Fibroblast of gingiva (primary cell): ENCODE measurements around the gene HIC2.
"Not testable (repeated sequence)": the region's sequence is repeated elsewhere in the genome, so short reads cannot be mapped to it uniquely, and the experiment has no call there.

Source experiments
- DNase-seq: peaks from one replicate; pipeline ENCODE4 v3.0.0-alpha.2; 2011; ENCODE audit warnings: low read depth

The HIC2 gene, protein sequence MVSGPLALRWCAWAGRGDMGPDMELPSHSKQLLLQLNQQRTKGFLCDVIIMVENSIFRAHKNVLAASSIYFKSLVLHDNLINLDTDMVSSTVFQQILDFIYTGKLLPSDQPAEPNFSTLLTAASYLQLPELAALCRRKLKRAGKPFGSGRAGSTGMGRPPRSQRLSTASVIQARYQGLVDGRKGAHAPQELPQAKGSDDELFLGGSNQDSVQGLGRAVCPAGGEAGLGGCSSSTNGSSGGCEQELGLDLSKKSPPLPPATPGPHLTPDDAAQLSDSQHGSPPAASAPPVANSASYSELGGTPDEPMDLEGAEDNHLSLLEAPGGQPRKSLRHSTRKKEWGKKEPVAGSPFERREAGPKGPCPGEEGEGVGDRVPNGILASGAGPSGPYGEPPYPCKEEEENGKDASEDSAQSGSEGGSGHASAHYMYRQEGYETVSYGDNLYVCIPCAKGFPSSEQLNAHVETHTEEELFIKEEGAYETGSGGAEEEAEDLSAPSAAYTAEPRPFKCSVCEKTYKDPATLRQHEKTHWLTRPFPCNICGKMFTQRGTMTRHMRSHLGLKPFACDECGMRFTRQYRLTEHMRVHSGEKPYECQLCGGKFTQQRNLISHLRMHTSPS

DNA sequence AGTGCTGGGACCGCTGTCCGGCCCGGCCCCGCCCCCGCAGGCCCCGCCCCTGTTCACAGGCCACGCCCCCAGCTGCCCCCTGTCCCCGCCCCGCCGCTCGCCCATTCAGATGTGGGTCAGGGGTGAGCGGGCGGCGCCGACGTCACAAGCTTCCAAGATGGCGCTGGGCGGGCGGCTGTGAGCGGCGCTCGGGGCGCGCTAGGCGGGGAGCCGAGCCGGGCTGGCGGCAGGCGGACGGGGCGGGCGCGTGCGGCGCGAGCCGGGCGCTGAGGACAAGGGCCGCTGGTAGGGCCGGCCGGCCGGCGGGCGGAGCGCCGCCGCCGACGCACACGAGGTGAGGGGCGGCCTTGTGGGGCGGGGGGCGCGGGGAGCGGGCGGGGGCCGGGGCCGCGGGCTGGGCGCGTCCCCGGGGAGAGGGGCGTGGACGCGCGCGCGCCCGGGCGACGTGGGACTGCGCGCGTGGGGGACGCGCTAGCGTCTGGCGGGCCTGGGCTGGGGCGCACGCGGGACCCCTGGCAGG, at the start of gene HIC2:
Gene HIC2 (plus strand): TSS at position 145 of the 520 bp plus-strand sequence. CDS start 25,461 bp downstream, outside the sequence.
- DNase-seq = not testable (repeated sequence)

DNA sequence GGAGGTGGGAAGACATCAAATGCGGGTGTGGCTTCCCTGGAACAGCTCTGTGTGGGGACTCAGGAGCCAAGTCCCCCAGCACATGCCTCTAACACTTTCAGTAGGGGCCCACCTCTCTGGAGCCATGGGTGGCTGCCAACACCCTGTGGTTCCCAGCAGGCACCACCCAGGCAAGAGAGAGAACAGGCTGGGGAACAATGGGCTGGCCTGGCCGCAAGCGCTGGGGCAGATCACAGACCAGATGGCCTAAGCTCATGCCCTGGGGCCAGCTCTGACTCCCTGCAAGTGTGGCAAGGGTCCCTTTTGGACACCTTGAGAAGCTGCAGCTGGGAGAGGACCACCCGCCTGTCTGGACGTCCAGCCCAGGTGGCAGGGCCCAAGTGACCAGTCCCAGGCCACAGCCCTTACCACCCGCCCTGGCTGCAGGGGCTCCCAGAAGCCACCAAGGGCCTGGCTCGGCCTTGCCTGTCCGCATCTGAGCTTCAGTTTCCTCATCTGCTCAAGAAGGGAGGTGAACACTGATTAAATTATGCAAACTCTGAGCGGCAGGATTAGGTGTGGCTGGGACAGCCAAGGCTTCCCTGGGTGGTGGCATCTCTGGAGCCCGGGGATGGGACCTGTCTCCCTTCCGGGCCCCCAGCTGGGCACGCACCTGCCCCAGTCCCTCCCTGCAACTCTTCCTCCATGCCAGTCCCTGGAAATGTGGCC, 48.4 kb upstream of the HIC2 start:
- DNase-seq = not testable (repeated sequence)

DNA sequence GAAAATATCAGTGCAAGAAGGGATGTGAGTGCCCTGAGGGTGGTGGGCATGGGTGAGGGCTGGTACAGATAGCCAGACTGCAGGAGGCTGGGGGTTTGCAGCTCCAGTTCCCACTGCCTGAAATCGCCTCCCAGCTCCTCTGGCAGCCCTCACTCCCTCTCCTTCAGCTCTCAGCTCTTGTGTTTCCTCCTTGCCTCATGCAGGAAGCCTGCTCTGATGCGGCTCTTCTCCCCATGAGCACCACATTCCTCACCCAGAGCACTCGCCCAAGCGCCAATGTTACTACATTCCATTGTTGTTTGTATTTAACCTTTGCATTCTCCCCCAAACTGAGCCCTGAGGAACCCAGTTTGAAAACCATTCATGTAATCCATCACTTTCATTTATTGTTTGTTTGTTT, 41.3 kb upstream of the HIC2 start:
- not testable (repeated sequence) for DNase-seq

DNA sequence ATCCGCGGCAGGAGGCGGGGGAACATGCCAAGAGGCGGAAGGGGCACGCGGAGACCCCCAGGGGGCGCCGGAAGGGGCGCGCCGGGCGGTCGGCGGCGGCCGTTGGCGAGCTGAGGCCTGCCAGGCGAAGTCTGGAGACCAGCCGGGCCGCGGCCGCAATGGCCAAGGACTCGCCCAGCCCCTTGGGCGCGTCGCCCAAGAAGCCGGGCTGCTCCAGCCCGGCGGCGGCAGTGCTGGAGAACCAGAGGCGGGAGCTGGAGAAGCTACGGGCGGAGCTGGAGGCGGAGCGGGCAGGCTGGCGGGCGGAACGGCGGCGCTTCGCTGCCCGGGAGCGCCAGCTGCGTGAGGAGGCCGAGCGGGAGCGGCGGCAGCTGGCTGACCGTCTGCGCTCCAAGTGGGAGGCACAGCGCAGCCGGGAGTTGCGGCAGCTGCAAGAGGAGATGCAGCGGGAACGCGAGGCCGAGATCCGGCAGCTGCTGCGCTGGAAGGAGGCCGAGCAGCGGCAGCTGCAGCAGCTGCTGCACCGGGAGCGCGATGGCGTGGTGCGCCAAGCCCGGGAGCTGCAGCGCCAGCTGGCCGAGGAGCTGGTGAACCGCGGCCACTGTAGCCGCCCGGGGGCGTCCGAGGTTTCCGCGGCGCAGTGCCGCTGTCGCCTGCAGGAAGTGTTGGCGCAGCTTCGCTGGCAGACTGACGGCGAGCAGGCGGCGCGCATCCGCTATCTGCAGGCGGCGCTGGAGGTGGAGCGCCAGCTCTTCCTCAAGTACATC, 33.3 kb upstream of the HIC2 start, which contains the start of gene RIMBP3B:
Gene RIMBP3B (plus strand): TSS at position 51 of the 767 bp plus-strand sequence. CDS start 108 bp downstream, at position 159.
- DNase-seq = not testable (repeated sequence)

DNA sequence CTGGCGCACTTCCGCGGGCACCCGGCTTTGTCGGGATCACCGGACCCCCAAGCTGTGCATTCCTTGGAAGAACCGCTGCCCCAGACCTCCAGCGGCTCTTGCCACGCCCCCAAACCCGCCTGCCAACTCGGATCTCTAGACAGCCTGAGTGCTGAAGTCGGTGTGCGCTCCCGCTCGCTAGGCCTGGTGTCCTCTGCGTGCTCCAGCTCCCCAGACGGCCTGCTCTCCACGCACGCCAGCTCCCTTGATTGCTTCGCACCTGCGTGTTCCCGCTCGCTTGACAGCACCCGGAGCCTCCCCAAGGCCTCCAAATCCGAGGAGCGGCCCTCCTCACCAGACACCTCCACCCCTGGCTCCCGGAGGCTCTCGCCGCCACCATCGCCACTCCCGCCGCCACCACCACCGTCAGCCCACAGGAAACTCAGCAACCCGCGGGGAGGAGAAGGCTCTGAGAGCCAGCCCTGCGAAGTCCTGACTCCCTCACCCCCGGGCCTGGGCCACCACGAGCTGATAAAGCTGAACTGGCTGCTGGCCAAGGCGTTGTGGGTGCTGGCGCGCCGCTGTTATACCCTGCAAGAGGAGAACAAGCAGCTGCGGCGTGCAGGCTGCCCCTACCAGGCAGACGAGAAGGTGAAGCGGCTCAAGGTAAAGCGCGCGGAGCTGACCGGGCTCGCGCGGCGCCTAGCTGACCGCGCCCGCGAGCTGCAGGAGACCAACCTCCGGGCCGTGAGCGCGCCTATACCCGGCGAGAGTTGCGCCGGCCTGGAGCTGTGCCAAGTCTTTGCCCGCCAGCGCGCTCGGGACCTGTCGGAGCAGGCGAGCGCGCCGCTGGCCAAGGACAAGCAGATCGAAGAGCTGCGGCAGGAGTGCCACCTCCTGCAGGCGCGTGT, 32.5 kb upstream of the HIC2 start:
- DNase-seq = not testable (repeated sequence)

DNA sequence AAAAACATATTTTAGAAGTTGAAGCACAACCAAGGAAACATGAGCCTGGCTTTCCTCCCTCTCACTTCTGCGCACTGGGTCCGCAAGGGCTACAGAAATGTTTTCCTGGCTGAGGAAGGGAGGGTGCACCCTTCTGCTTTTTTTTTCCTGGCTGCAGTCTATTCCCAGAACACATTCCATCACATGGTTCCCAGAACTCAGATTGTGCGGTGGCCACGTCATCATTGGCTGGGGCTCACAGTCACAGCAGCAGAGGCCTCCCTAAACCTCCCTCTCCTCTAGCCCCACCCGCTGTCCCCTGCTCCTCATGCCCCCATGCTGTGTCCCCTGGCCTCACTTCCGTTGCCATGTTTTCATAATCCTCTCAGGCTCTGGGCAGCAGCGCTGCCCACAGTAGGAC, 27.7 kb upstream of the HIC2 start:
- DNase-seq = not testable (repeated sequence)

DNA sequence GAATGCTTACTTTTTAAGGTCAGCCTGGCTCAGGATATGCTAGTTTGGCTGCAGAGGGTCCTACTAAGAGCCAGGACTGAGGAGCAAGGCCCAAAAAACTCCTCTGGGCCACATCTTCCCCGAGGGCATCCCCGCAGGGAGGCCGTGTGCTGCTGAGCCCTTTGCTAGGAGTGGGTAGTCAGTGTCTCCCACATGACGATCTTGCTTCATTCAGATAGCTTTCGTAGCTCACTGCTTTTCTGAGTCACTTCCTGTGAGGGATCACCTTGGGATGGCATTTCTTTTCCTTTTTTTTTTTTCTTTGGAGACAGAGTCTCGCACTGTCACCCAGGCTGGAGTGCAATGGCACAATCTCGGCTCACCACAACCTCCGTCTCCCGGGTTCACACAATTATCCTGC, 27.2 kb upstream of the HIC2 start:
- DNase-seq = not testable (repeated sequence)

DNA sequence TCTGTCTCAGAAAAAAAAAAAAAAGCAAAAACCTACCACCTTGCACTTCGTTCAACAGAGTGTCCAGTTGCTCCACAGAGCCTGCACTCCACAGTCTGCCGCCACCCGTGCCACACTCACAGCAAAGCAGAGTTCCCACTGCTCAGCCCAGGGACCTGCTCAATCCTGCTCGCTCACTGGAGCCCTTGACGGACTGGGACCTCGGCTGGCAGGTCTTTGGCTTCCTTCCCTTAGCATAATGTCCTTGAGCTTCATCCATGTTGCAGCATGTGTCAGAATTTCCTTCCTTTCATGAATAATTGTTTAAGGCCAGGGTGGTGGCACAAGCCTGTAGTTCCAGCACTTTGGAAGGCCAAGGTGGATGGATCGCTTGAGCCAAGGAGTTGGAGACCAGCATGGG, 22.6 kb upstream of the HIC2 start:
- not testable (repeated sequence) for DNase-seq

DNA sequence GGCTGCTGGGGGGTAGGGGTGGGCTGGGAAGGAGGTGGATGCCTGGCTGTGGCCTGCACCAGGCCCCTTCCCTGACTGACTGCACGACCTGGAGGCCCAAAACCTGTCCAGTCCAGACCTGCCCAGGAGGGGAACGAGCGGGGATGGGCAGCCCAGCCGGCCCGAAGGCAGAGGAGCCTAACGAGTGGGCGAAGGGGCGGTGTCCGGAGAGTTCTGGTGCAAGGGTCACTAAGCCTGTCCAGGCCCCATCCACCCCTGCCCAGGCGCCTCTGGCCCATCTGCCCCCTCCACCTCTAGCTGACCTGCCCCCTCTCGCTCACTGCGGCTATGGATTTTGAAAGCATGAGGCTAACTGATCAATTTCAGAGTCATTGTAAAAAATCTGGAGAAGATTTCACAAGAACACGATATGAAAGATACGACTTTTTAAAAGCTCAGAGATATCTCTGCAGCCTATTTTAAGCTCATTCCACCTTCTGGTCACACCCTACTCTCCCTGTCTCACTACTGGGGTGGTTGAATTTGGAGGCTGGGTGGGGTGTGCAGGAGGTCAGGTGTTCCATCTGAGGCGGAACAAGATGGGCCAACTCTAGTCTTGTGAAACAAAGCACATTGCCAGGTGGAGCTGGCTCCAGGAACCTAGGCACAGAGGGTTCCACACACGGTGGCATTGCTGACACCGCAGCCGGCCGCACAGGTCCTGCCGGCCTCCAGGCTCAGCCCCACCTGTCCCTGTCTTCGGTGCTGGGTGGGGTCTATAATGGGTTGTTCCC, 15.8 kb upstream of the HIC2 start:
- DNase-seq = not testable (repeated sequence)

DNA sequence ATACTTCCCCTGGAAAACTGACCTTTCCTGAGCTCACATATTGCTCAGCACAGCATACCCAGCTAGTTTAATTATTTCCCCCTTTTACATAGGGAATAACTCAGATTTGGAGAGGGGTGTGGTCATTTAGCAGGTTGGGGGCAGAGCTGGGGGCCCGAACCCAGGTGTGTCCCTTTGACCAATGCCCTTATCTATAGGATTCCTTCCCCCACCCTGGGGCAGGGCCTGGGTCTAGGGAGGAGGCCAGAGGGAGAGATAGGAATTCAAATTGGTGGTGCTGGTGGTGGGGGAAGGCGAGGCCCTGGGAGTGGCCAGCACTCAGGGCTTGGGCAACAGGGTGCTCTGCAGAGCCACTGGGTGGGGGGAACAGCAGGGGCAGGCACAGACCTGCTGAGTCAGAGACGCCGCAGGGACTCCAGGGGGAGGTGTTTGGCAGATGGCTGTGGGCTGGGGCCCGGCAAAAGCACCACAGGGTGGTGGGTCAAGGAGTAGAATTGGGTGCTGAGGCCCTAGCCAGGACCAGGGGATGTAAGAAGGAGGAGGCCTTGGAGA, 14.3 kb upstream of the HIC2 start:
- not testable (repeated sequence) for DNase-seq

DNA sequence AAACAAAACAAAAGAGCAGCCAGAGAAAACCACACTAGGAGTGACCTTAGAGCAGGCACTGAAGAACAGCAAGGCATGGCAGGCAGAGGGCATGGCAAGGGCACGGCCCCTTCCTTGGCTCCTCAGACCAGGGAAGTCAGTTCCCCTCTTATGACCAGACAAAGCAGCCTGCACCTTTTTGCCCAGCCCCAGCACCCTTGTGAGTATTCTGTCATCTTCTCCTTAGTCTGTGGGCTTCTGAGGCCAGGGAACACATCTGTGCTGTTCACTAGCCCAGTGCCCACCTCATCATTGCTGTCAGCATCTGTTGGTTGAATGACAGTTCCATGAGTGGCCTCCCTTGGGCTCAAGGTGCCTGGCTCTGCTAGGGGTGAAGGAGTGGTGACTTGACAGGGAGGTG, 10.0 kb upstream of the HIC2 start:
- not testable (repeated sequence) for DNase-seq

DNA sequence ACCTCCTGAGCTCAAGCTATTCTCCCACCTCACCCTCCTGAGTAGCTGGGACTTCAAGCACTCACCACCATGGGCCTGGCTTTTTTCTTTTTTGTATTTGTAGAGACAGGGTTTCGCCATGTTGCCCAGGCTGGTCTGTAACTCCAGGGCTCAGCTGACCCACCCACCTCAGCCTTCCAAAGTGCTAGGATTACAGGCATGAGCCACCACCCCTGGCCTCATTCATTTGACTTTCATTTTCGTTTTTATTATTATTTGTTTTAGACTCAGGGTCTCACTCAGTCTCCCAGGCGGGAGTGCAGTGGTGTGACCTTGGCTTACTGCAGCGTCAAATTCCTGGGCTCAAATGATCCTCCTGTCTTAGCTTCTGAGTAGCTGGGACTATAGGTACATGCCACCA, 9.4 kb upstream of the HIC2 start:
- not testable (repeated sequence) for DNase-seq

DNA sequence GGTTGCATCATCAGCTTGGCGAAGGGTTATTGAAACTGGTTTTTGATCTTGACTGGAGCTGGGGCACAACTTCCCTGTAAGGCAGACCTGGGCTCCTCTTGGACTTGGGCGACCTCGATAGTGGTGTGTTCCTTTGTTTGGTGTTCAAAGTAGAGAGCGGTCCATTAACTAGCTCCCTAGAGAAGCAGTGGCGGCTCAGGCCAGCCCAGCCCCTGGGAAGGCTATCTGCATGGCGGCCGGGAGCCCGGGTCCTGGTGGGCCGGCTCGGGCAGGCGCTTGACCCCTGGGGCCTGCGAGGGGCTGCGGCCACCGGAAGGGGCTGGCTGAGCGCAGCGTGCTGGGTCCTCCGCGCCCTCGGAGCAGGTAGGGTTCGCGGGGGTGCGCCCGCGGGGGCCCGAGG, 796 bp upstream of the HIC2 start:
- DNase-seq = not testable (repeated sequence)

DNA sequence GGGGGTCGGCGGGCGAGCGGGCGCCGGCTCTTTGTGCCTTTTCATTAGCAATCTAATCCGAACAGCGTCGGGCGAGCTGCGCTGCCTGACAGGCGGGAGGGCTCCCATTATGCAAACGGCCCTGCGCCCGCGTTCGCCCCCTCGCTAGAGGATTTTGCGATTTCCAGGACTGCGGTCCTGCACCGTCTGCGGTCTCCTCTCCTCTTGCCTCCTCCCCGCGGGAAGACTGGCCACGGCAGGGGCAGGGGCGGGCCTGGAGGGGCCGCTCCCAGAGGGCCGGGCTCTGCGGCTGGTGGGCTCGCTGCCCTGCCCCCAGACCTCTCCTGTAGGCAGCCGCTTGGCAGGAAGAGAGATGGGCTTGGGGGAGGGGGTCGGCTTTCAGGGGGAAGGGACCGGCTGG, 682 bp downstream of the HIC2 start:
- DNase-seq = not testable (repeated sequence)

DNA sequence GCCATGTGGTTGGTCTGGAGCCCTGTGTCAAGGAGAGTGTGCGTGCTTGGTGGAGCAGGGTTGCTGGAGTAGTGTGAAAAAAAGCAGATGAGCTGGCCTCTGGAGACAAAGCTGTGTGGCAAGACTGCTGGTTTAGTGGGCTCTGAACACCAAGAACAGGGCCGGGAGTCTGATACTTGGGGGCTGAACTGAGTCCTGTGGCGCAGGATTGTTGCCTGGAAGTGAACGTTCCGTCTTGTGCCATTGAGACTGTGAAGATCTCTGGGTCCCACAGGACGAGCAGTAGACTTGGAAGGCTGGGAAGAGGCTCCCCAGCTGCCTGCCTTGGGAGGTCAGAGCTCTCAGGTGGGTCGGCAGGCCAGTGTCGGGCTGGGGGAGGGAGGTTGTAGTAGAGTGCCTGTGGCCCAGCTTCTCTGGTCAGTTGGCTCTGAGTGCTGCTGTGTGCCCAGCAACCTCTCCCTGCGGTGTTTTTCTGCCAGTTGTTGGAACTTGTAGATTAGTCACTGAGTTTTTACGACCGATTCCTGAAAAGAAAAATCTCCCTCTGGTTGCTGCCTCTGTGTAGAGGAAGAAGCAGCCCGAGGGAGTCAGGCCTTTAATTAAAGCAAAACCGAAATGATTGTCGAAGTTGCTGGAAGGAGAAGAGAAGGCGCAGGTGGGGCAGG, 1.9 kb downstream of the HIC2 start:
- not testable (repeated sequence) for DNase-seq

DNA sequence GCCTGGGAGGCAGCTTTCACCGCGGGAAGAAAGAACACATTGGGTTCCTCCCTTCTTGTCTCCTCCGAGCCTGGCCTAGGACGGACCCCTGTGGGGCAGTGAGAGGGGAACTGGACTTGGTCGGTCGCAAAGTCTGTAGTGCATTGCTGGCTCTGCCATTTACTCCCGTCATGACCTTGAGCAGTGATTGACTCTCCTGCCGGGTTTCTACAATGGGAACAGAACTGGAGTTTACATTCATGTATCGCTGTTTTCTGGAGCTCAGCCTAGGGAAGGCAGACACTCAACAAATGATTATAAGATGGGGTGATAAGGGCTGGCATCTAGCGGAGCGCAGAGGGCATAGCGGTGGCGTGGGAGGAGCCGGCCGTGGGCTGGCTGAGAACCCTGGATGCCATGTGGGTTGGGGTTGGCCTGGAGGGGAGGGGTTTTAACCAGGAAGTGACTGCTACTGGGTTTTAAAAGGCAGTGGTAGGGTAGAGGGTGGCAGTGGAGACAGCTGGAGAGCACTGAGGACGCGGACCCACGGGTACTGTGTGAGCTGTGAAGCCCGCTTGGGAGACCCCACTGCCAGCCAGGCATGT, 3.1 kb downstream of the HIC2 start:
- not testable (repeated sequence) for DNase-seq

DNA sequence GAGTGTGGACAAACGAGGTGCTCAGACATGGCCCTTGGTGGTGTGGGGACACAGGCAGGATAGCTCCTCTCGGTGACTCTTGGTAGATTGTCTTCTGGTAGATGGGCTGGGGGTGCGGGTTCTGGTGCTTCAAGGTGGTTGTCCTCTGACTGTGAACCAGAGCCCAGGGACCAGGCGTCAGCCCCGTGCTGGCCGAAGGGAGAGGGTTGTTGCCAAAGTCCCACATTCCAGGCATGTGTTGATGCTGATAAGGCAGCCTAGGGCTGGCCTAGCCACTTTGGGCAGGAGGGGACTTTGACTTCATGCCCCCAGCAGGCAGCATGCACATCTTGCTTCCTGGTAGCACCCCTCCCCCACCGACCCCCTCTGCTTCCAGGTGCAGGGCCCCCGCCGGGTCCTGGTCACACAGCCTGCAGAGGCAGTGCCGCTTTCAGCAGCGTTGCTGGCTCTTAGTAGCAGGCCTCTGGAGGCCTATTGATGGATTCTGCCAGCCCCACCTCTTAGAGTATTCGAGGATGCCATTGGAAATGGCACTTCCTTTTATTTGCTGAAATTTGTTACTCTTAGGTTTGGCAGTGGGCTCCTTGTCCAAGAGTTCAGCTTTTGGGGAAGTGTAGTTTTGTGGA, 7.0 kb downstream of the HIC2 start:
- not testable (repeated sequence) for DNase-seq
